BE2C (cell line): ENCODE results near the gene MCEMP1.

Experiments used
- DNase-seq: peaks from one replicate; pipeline ENCODE4 v3.0.0-alpha.2; 2020
- H3K27me3 ChIP-seq: fragments of 250-450 bp; sonication (Bioruptor Pico); 2 replicates; pipeline ENCODE4 v1.5.1; 2020; ENCODE audit warnings: mild to moderate bottlenecking
- H3K36me3 ChIP-seq: fragments of 250-450 bp; sonication (Bioruptor Pico); 2 replicates; pipeline ENCODE4 v1.5.1; 2020; ENCODE audit warnings: mild to moderate bottlenecking
- H3K4me1 ChIP-seq: fragments of 250-450 bp; sonication (Bioruptor Pico); 2 replicates; pipeline ENCODE4 v1.5.1; 2020
- H3K4me3 ChIP-seq: 2 replicates; pipeline ENCODE4 v1.5.1; 2011; ENCODE audit warnings: low read depth, low read length
- H3K9me3 ChIP-seq: fragments of 250-450 bp; sonication (Bioruptor Pico); 2 replicates; pipeline ENCODE4 v1.5.1; 2020
- TF ChIP-seq, protein P1 (sequence below): IDR thresholded peaks from 2 replicates; pipeline ENCODE4 v1.5.1; 2012; ENCODE audit warnings: mild to moderate bottlenecking, low read depth, low read length

Gene MCEMP1

GRCh38 chr19:7722231-7722651, 45.4 kb downstream of the MCEMP1 start:
- no peaks in the 10 kb centered on the region for H3K9me3 ChIP-seq
- no peaks in the 10 kb centered on the region for H3K36me3 ChIP-seq
- H3K4me3 ChIP-seq = no peak overlapping the region
- TF ChIP-seq, protein P1, sequence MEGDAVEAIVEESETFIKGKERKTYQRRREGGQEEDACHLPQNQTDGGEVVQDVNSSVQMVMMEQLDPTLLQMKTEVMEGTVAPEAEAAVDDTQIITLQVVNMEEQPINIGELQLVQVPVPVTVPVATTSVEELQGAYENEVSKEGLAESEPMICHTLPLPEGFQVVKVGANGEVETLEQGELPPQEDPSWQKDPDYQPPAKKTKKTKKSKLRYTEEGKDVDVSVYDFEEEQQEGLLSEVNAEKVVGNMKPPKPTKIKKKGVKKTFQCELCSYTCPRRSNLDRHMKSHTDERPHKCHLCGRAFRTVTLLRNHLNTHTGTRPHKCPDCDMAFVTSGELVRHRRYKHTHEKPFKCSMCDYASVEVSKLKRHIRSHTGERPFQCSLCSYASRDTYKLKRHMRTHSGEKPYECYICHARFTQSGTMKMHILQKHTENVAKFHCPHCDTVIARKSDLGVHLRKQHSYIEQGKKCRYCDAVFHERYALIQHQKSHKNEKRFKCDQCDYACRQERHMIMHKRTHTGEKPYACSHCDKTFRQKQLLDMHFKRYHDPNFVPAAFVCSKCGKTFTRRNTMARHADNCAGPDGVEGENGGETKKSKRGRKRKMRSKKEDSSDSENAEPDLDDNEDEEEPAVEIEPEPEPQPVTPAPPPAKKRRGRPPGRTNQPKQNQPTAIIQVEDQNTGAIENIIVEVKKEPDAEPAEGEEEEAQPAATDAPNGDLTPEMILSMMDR = no peak
- no peaks in the 10 kb centered on the region for H3K4me1 ChIP-seq
- peaks cover 13% of the 10 kb centered on the region for H3K27me3 ChIP-seq
- no peak for DNase-seq

DNA sequence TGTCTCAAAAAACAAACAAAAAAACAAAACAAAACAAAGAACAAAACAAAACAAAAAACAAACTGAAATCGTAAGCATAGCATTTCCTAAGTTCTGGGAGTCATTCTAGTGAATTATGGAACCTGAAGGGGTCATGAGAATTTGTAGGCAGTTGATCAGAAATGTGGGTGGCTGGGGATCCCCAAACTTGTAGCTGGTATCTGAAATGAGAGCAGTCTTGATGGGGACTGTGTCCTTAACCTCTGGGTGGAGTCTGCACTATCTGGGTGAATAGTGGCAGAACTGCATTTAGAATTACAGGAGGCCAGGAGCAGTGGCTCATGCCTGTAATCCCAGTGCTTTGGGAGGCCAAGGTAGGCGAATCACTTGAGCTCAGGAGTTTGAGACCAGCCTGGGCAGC, 48.9 kb downstream of the MCEMP1 start:
- DNase-seq = no peak
- H3K27me3 ChIP-seq = peaks cover 45% of the 10 kb centered on the region

DNA sequence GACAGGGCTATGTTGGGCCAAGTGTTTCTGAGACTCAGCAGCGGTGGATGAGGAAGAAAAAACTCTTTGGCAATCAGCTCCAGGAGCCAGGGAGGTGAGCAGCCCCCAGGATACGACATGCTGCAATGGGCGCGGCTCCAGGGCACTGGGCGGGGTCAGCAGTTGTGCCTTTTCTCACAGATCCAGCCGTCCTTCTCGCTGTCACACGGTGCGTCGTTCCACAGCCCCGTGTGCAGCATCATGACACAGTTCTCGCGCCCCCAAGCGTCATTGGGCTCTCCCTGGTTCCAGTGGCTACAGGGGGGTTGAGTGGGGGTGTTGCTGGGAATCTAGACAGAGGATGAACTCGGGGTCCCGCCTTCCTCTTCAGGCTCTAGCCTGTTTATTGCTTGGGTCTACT, 52.3 kb downstream of the MCEMP1 start:
- Histone ChIP-seq H3K27me3 (peaks cover 68% of the 10 kb centered on the region), H3K4me3 (no peak overlapping the region), H3K9me3 (no peaks in the 10 kb centered on the region), H3K4me1 (no peaks in the 10 kb centered on the region), H3K36me3 (no peaks in the 10 kb centered on the region)
- TF ChIP-seq, protein P1 = no peak
- DNase-seq = no peak

More for the DNA sequence above, 48.9 kb downstream of the MCEMP1 start:
- Histone ChIP-seq H3K4me3 (no peak overlapping the region), H3K4me1 (no peaks in the 10 kb centered on the region), H3K36me3 (no peaks in the 10 kb centered on the region), H3K9me3 (no peaks in the 10 kb centered on the region)
- TF ChIP-seq, protein P1 = no peak
